AG09309 (cell line): Measurements from ENCODE around the gene RPS6KA3.
A peak's percentile ranks its signal among the peaks of the same experiment; 100 is the strongest.
"Not testable (repeated sequence)": the region's sequence is repeated elsewhere in the genome, so short reads cannot be mapped to it uniquely, and the experiment has no call there.

Experiments
- DNase-seq: peaks from one replicate; pipeline ENCODE4 v3.0.0-alpha.2; 2010; ENCODE audit warnings: low read depth
- H3K4me3 ChIP-seq: 2 replicates; pipeline ENCODE4 v1.5.1; 2011; ENCODE audit warnings: mild to moderate bottlenecking, low read depth, low read length, moderate library complexity; ENCODE audit not compliant: control insufficient read depth
- CTCF ChIP-seq: IDR thresholded peaks from 2 replicates; pipeline ENCODE4 v1.5.1; 2011; ENCODE audit warnings: mild to moderate bottlenecking, low read depth, low read length, inconsistent platforms; ENCODE audit not compliant: insufficient read depth, control insufficient read depth; ENCODE audit errors: missing control alignments

Gene RPS6KA3

DNA sequence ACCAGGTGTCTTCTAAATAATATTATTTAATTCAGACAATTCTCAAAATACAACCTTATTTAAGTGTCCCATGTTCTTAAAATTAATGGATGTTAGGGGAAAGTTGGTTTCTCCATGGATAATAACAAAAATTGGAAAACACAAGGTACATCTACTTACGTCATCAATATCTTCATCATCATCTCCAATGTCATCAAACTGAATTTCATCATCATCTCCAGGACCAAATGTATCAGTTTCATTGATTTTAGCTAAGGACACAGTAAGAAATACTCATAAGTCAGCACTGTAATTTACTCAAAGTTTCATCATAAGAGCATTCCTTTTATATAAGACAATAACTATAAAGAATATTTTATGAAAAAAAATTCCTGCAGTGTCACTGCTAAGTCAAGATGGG is 136.4 kb downstream of the RPS6KA3 start:
- no peak for TF ChIP-seq CTCF
- H3K4me3 ChIP-seq = no peak overlapping the region
- no peak for DNase-seq

GRCh38 chrX:20129547-20129946 is 137.2 kb downstream of the RPS6KA3 start:
- TF ChIP-seq CTCF = no peak
- no peak overlapping the region for H3K4me3 ChIP-seq
- DNase-seq = no peak

DNA sequence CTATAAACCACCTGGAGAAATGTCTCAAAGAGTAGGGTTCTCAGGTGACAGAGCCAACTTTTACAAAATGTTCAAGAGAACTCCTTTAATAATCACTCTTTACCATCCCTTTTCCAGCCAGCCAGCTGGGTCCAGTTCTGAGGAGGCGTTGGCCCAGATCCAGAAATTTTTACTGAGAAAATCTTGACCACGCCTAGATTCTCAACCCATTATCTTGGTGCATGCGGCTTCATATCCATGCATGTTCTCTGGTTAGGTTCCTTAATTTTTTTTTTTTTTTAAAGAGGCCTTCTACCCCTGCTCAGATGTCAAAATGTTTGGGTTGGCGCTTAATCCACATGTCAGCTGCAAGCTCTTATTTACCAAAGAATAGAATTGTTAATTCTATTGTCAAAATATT is 138.0 kb downstream of the RPS6KA3 start:
- no peak overlapping the region for H3K4me3 ChIP-seq
- DNase-seq = no peak
- no peak for TF ChIP-seq CTCF

- not testable (repeated sequence) for DNase-seq, H3K4me3 ChIP-seq
- TF ChIP-seq CTCF = peak; percentile 8
Observed at GRCh38 chrX:20127440-20127839, 139.3 kb downstream of the RPS6KA3 start.

GRCh38 chrX:20126833-20127232 is 139.9 kb downstream of the RPS6KA3 start:
- not testable (repeated sequence) for DNase-seq, H3K4me3 ChIP-seq

GRCh38 chrX:20124964-20125363 is 141.7 kb downstream of the RPS6KA3 start:
- no peak overlapping the region for H3K4me3 ChIP-seq
- DNase-seq = no peak
- no peak for TF ChIP-seq CTCF

- DNase-seq = no peak
- H3K4me3 ChIP-seq = no peak overlapping the region
- no peak for TF ChIP-seq CTCF
Observed at GRCh38 chrX:20118065-20118824, 148.5 kb downstream of the RPS6KA3 start.
